Fibroblast of peridontal ligament (primary cell): Measurements from ENCODE around the gene RALGAPA2.

Experiments
- DNase-seq: peaks from one replicate; pipeline ENCODE4 v3.0.0-alpha.2; 2010; ENCODE audit errors: extremely low read depth

RALGAPA2 gene

DNA sequence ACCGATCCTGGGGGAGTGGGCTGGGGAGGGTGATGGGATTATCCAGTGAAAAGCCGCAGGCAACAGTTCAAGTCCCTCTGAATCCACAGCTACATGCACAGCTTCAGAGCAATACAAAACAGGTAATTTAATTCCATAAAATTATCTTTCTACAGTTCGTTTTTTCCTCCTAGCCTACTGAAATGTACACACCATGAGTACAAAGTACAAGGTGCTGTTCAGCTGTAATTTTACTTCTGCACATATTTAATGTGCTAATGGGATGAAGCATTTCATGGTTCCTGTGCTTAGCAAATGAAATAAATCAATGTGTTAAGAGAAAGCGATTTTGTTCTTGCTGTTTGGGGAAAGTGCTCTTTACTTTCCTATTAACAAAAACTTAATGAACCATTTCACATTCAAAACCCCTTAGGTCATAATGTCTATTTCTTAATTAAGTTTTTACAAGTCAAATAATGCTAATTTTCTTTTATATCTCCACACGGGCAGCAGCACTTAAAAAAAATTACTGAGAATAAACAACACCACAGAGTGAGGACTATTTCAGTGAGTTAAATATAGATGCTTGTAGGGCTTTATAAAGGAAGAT lies 272.7 kb downstream of the RALGAPA2 start:
- DNase-seq, result no peak

DNA sequence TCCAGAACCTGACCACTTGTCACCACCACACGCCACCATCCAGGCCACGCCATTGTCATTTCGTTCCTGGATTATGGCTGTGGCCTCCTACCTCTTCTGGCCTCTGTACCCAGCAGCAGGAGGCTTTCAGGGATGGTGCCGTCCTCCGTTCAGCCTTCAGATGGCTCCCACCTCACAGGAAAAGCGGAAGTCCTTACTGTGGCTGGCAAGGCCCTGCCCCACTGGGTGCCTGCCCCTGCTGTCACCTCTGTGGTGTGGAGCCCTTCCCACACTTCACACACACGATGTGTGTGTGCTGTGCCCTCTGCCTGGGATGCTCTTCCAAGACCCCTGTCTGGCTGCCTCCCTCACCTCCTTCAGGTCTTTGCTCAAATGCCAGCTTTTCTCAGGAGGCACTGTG lies 275.1 kb downstream of the RALGAPA2 start:
- no peak for DNase-seq

- DNase-seq, result no peak
Observed at GRCh38 chr20:20436689-20437088, 275.8 kb downstream of the RALGAPA2 start.

DNA sequence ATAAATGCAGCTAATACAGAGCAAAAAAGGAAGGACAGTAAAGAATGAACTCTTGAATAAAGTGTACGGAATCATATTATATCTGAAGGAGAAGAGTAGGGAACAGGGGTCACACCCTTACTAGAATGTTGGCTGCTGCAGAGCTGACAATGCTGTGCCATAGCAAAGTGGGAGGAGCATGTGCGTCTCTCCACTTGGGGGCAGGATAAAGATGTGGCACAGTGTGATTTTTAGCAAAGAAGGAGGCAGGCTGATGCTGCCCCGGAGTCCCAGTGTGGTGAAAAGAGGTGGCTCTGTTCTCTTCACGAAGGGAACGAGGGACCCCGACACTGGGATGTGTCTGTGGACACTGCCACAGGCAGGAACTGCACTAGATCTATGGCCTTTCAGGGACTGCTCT lies 277.0 kb downstream of the RALGAPA2 start:
- DNase-seq, result no peak

- no peak for DNase-seq
Observed at GRCh38 chr20:20432618-20433286, 279.7 kb downstream of the RALGAPA2 start.

DNA sequence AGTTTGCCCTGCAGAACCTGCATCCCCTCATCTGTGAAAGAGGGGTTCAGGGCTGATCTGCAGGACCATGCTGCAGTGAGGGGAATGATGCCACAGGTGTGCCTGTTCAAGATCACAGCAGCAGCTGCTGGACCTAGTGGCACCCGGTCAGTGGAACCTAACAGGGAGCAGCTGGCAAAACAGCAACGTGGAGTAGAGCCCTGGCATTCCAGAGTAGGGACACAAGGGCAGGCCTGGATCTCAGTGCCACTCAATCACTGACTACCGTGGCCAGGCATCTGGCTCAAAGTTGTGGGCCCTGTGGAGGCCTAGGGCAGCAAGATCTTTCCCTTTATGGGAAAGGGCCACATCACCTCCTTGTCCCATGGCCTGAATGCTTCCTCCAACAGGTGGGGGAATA lies 282.4 kb downstream of the RALGAPA2 start:
- DNase-seq, result no peak

- no peak for DNase-seq
Observed at GRCh38 chr20:20428067-20428466, 284.4 kb downstream of the RALGAPA2 start.

GRCh38 chr20:20427227-20427864 lies 285.1 kb downstream of the RALGAPA2 start:
- no peak for DNase-seq

- no peak for DNase-seq
Observed at GRCh38 chr20:20426655-20426907, 285.9 kb downstream of the RALGAPA2 start.

GRCh38 chr20:20425823-20426654 lies 286.4 kb downstream of the RALGAPA2 start:
- DNase-seq, result no peak

DNA sequence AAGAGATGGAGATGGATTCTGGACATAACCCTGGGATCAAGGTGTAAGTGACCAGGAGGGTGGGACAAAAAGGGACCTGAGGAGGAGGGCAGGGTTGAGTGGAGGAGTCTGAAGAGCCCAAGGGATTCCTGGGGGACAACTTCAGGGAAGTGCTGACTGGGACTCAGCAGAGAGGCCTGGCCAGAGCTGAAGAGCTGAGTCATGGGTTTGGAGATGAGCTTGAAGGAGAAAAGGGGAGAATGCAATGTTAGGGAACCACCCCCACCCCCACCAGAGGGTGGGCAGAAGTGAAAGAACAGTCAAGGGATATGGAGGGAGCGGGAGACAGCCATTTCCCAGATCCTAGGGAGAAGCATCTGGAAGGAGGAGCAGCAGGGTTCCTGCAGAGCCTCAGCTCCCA lies 289.3 kb downstream of the RALGAPA2 start:
- DNase-seq, result no peak

DNA sequence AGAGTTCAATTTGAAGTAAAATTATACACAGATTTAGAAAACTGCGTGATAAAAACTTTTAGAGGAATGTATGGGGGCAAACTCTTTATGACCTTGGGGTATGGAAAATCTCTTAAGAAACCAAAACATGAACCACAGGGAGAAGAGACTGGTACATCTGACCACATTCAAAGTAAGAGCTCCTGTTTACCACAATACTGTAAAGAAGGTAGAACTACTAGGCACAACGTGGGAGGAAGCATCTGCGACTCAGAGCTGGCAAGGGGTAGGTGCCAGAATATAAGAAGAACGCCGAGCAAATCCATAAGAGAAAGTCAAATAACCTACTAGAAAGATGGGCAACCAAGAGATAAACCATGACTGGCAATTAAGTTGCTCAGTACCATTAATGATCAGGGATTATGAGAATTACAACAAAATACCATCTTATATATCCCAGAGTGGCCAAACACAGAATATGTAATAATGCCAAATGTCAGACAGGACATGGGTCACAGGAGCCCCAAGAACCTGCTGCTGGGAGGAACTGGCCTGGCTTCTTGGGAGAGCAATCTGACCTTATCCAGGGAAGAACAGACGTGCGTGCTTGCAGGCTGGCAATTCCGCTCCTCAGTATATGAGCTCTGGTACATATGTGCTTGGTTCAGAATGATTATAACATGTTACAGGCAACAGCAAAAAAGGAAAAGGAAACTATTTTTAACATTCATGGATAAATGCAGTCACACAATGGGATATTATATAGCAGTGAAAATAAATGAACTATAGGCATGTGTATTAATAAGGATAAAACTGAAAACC lies 294.4 kb downstream of the RALGAPA2 start:
- DNase-seq, result no peak

DNA sequence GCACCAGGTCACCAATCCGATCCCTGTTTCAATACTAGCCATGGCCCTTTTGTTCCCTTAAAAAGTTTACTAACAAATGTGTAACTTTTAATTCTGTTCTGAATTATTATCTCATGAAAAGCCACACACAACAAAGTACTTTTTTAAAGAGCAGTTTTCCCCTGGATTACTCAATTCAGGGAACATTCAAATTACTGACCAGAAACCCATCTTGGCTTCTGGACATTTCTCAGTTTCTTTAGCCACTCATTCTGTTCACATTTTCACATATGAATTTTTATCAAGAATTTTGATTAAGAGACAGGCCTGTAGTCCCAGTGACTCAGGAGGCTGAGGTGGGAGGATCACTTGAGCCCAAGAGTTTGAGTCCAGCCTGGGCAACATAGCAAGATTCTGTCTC lies 297.1 kb downstream of the RALGAPA2 start:
- no peak for DNase-seq

- DNase-seq, result no peak
Observed at GRCh38 chr20:20414640-20415220, 297.7 kb downstream of the RALGAPA2 start.

DNA sequence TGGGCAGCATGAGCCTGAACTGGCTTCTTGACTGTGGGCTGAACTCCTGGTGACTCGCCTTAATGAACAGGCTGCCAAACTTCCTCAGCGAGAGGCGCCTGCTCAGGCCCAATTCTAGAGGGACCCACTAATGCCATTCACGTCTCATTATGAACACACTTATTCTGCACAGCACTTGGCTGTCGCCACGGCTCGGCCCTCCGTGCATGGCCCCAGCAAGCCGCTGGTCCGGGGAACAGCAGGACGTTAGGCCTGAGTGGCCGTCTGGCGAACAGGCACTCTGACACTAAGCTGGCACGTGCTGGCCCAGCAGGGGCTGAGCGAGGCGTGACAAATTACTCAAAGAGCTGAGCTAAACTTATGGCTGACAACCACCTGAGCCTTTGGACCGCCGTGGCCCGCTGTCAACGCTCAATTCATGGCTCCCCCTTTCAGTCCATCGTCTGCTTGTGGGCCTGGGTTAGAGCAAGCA lies 298.6 kb downstream of the RALGAPA2 start:
- DNase-seq, result no peak

DNA sequence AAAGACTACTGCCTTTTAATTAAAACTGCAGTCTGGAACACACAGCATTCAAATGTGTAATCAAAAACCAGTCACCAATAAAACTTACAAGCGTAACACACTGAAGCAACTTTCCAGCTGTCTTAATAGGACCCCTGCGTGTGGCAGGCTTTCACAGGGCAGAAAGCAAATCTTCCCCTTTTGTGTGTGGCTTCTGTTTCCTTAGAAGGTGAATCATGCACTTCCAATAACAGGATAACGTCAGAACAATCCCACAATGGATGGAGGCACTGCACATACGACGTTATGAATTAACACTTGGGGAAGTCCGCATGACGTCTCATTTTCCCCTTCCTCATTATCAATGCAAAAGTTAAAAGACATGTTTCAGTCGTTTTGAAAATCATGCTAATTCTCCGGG lies 299.7 kb downstream of the RALGAPA2 start:
- DNase-seq, result peak; percentile 22

DNA sequence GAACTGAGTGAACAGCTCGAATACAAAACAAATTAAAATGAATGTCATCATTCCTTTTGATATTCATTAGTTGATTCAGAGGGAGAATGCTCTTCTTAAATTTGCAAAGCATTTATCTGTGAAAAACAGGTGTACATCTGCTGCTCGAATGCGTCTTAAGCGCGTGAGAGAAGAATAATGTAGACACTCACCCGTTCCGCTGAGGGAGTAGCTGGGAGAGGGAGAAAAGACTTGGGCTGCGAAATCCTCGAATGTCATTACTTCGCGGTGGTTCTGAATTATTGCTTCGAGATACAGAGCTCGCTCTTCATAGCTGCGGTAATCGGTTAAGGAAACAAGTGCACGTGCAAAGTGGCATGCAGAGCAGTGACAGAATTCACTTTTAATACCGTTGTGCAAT lies 300.6 kb downstream of the RALGAPA2 start:
- no peak for DNase-seq

DNA sequence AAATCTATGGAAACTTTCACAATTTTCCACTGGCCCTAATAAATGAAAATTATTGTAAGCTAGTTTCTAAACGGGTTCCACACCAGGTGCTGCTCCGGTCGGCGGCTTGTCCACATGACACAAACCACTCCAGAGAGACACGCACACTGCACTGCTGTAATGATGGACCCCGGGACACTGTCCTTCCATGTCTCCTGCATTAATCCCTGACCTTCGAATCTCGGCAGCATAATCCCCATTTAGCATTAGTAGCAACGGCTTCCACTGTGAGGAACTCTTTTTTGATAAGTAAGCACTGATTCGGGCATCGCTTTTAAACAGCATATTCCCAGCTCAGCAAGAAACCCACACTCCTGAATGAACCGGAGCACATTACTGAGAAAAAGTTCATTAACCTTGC lies 301.0 kb downstream of the RALGAPA2 start:
- no peak for DNase-seq

DNA sequence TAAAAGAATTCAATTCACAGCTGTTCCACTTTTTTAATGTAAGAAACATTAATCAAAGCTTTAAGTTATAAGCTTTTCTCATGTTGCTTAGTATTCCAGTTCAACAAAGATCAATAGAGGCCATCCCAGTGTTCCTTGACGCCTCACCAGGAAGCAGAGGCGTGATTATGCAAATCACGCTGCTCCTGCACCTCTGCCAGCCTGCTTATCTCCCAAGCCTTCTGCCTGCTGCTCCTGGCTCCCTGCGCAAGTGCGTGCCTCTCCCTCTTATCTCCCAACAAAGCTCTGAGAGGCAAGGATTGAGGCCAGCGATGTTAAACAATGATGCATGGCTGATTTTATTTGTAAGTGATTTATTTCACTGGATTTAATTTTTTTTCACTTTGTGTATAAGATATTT lies 301.8 kb downstream of the RALGAPA2 start:
- no peak for DNase-seq

GRCh38 chr20:20409331-20409730 lies 303.1 kb downstream of the RALGAPA2 start:
- no peak for DNase-seq
